ENCODE data around the gene PPP1R18. TPM values are rescaled to one million over a fixed set of nuclear protein-coding genes. Genes with fewer than 3 reads are reported as not detected.

The PPP1R18 gene
- total RNA-seq, 8 experiments from 2014 or later, result 23.1 to 60.8 (median 34.5) TPM

DNA sequence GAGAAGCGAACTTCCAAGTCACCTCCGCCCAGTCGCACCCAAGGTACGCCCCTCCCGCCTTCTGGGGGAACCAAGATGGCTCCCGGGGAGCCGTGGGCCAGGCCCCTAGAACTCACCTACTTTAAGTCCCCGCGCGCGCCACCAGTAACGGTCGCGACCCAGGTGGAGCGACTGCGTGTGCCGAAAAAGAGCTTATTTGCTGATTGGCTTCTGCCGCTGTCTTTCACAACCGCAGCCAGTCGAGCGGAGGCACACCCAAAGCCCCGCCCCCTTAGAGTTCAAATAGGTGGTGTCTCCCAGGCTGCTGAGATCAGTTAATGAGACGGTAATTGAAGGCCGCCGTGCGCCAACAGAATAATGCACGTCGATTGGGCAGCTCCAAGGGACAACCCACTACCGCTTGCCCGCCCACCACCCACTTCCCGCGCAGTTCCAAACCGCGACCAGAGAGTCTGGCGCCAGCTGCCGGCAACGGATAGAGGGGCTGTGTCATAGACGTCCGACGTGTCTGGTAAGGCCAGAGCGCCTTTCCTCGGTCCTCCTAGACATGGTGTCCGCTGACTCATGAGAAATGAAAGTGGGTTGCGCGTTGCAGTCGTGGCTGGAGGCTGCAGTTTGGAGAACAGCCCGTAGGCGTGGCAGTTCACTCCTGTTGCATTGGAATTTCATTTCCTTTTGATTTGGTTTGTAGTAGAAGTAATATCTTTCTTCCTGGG lies 30.8 kb upstream of the PPP1R18 start, which contains the start of gene MDC1:
Gene MDC1 (minus strand): TSS at position 153 of the 716 bp plus-strand sequence. CDS start 2,106 bp downstream, outside the sequence.
- 0 to 4% (median 0%) methylated on average over 1 to 13 of the region's 48 CpGs; no CpG with 5 or more reads in 3 of the 10 experiments for WGBS, 10 experiments
- H3K4me3 ChIP-seq, result peak within 1 kb of the TSS; percentile 54 to 63 (median 55)
- H3K27ac ChIP-seq, result peak within 1 kb of the TSS; percentile 82 to 91
- in situ Hi-C loops (cut with MboI; ENCODE audit: low pct_unique_long_range_greater_than_20kb in 2 of 9, low sequenced_read_pairs in 9 of 9, unreplicated experiment in 9 of 9), result no loop called here
- H3K4me1 ChIP-seq (replicated peaks in 1 of 2), result peaks cover 18 to 22% of the 10 kb centered on the region in 2 donors
- ATAC-seq (replicated peaks in 6 of 8), result peak; percentile 76 to 86 (median 84)

DNA sequence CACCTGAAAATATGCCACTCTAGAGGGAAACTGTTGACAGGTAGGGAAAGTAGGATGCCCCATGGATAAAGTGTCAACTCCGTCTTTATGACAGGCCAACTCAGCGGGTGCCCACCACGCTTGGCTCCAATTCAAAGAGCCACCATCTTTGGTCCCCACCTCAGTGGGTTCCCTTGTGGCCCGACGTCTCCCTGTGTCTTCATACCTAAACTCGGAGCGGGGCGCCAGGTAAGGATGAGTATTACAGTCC lies 30.4 kb upstream of the PPP1R18 start:
- Histone ChIP-seq H3K4me3 (peak overlapping the region; percentile 54 to 63 (median 55)), H3K4me1 (replicated peaks in 1 of 2) (peaks cover 18 to 19% of the 10 kb centered on the region in 2 donors), H3K27ac (peak overlapping the region; percentile 82 to 91)
- ATAC-seq (replicated peaks in 6 of 8), result no peak
- 0 to 28% (median 0%) methylated on average over 1 to 5 of the region's 8 CpGs; no CpG with 5 or more reads in 3 of the 10 experiments for WGBS, 10 experiments
- in situ Hi-C loops (cut with MboI; ENCODE audit: low pct_unique_long_range_greater_than_20kb in 2 of 9, low sequenced_read_pairs in 9 of 9, unreplicated experiment in 9 of 9), result no loop called here

DNA sequence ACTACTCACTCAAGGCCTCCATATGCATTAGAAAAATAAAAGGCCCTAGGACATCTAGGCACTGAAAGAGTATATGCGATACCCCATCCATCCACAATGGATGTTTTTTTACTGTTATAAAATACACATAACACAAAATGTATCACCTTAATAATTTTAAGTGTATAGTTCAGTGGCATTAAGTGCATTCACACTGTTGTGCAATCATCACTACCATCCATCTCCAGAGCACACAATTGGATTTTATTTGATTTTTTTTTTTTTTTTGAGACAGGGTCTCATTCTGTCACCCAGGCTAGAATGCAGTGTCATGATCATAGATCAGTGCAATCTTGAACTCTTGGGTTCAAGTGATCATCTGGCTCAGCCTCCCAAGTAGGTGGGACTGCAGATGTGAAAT lies 27.8 kb upstream of the PPP1R18 start:
- H3K4me3 ChIP-seq, result no peak overlapping the region
- peaks cover 18 to 19% of the 10 kb centered on the region in 2 donors for H3K4me1 ChIP-seq (replicated peaks in 1 of 2)
- no peak for ATAC-seq (replicated peaks in 6 of 8)
- whole genome bisulfite sequencing, 10 experiments, result 80 to 100% (median 100%) methylated on average over 1 of the region's 1 CpG; no CpG with 5 or more reads in 2 of the 10 experiments
- no peak overlapping the region for H3K27ac ChIP-seq
- in situ Hi-C loops (cut with MboI; ENCODE audit: low pct_unique_long_range_greater_than_20kb in 2 of 9, low sequenced_read_pairs in 9 of 9, unreplicated experiment in 9 of 9), result no loop called here

DNA sequence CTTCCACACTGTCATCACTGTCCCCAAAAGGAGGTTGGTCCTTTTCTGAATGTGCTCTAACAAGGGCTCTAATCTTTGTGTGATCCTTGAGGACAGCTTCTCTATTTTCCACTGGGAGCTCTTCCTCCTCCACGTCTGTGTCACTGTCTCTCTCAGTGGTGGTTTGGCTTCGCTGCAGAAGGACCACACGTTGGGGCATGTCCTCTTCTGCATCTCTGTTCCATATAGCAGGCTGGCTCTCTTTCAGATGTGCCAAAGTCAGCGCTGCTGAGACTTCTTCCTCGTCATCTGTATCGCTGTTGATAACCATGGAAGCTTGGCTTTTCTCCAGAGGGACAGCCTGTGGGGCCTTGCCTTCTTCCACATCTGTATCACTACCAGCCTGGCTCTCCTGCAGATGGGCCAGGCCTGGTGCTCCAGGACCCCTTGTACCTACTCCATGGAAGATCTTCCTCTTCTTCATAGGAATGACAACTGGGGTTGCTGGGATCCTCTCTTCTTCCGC lies 26.0 kb upstream of the PPP1R18 start:
- ATAC-seq (replicated peaks in 6 of 8), result no peak
- in situ Hi-C loops (cut with MboI; ENCODE audit: low pct_unique_long_range_greater_than_20kb in 2 of 9, low sequenced_read_pairs in 9 of 9, unreplicated experiment in 9 of 9), result no loop called here
- Histone ChIP-seq H3K27ac (no peak overlapping the region), H3K4me1 (replicated peaks in 1 of 2) (peaks cover 5 to 8% of the 10 kb centered on the region in 2 donors), H3K4me3 (no peak overlapping the region)
- 20 to 100% (median 83%) methylated on average over 1 to 4 of the region's 7 CpGs; no CpG with 5 or more reads in 3 of the 10 experiments for WGBS, 10 experiments

DNA sequence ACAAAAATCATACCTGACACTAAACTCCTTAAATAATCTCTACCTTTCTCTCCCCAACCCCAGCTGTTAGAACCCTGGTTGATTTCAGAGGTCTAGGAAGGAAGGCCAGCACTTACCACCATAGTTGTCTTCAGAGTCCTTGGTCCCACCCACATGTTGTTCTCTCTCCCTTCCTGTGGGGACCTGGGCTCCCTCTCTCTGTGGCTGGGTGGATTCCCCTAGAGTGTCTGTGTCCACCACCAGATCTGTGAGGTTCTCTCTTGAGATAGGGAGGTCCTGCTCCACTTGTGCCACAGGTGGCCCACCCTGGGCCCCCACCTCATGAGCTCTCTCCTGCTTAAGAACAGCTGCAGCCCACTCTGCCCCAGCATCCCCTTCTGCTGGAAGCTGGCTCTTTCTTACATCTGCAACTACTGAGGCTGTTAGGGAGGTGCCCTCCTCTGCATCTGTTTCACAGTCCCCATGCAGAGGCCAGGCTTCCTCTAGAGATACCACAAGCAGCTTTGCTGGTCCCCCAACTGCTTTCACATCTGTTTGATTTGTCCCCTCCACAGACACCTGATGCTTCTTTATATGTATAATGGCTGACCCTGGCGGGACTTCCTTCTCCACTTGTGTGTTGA lies 25.4 kb upstream of the PPP1R18 start:
- ATAC-seq (replicated peaks in 6 of 8), result no peak
- Histone ChIP-seq H3K4me1 (replicated peaks in 1 of 2) (peaks cover 5 to 8% of the 10 kb centered on the region in 2 donors), H3K27ac (no peak overlapping the region), H3K4me3 (no peak overlapping the region)
- in situ Hi-C loops (cut with MboI; ENCODE audit: low pct_unique_long_range_greater_than_20kb in 2 of 9, low sequenced_read_pairs in 9 of 9, unreplicated experiment in 9 of 9), result no loop called here
- 60 to 100% (median 100%) methylated on average over 1 of the region's 1 CpG; no CpG with 5 or more reads in 7 of the 10 experiments for WGBS, 10 experiments

DNA sequence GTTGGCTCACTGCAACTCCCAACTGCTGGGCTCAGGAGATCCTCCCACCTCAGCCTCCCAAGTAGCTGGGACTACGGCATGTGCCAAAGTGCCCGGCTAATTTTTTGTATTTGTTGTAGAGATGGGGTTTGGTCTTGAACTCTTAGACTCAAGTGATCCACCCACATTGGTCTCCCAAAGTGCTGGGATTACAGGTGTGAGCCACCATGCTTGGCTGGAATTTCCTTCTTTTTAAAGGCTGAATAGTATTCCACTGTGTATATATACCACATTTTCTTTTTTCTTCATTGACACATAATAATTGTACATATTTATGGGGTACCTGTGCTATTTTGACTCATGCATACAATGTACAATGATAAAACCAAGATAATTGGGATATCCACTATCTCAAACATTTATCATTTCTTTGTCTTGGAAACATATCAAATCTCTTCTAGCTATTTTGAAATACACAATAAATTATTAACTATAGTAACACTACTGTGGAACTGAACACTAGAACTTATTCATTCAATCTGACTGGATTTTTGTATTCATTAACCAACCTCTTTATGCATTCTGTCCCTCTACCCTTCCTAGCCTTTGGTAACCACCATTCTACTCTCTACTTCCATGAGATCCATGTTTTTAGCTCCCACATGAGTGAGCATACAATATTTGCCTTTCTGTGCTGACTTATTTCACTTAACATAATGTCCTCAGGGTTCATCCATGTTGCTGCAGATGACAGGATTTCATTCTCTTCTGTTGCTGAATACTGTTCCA lies 22.8 kb upstream of the PPP1R18 start:
- no peak for ATAC-seq (replicated peaks in 6 of 8)
- WGBS, 10 experiments, result 80 to 100% (median 88%) methylated on average over 1 to 2 of the region's 2 CpGs; no CpG with 5 or more reads in 4 of the 10 experiments
- H3K4me1 ChIP-seq (replicated peaks in 1 of 2), result no peaks in the 10 kb centered on the region
- no peak overlapping the region for H3K4me3 ChIP-seq
- H3K27ac ChIP-seq, result no peak overlapping the region
- in situ Hi-C loops (cut with MboI; ENCODE audit: low pct_unique_long_range_greater_than_20kb in 2 of 9, low sequenced_read_pairs in 9 of 9, unreplicated experiment in 9 of 9), result no loop called here

DNA sequence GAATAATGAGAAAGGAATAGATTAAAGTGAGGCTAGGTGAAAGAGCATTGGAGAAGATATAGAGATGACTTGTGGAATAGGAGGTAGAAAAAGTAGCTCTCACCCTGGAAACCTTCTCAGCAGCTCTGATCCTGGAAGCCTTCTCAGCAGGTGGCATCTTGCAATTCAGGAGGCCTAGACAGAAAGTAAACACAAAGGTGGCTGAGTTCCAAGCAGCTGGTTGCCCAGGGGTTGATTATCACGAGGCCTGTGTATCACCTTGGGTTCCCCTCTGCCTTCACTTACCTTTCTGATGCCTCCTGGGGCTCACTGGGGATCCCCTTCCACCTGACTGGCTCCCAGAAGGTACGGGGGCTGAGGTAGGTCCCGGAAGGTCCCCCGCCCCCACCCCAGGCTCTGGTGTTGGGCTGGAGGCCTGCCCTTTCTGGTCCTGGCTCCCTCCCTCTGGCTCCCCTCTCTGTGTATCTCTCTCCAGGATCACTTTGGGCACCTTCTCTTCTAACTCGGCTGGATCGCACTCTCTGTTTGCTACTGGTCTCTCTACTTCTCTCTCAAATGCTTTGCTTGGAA lies 20.9 kb upstream of the PPP1R18 start:
- no peak for ATAC-seq (replicated peaks in 6 of 8)
- Histone ChIP-seq H3K4me1 (replicated peaks in 1 of 2) (no peaks in the 10 kb centered on the region), H3K27ac (no peak overlapping the region), H3K4me3 (no peak overlapping the region)
- 40 to 100% (median 93%) methylated on average over 1 to 6 of the region's 6 CpGs; no CpG with 5 or more reads in 4 of the 10 experiments for WGBS, 10 experiments
- in situ Hi-C loops (cut with MboI; ENCODE audit: low pct_unique_long_range_greater_than_20kb in 2 of 9, low sequenced_read_pairs in 9 of 9, unreplicated experiment in 9 of 9), result no loop called here

DNA sequence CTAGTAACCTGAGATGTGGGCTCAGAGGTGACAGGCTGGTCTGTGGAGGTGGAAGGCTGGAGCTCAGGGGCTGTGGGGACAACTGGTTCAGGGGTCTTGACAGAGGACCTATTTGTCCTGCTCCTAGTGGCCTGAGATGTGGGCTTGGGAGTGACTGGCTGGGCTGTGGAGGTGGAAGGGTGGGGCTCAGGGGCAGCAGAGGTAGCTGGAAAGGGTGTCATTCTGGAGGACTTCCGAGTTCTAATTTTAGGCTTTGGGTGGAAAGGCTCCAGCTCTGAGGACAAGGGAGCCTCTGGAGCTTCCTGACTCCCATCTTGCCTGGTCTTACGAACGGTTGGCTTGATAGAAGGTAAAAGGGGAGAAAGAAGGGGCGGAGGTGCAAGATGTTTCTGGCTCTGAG lies 19.2 kb upstream of the PPP1R18 start:
- 93 to 100% (median 100%) methylated on average over 1 to 3 of the region's 4 CpGs; no CpG with 5 or more reads in 6 of the 10 experiments for WGBS, 10 experiments
- Histone ChIP-seq H3K4me1 (replicated peaks in 1 of 2) (no peaks in the 10 kb centered on the region), H3K27ac (no peak overlapping the region), H3K4me3 (no peak overlapping the region)
- in situ Hi-C loops (cut with MboI; ENCODE audit: low pct_unique_long_range_greater_than_20kb in 2 of 9, low sequenced_read_pairs in 9 of 9, unreplicated experiment in 9 of 9), result no loop called here
- ATAC-seq (replicated peaks in 6 of 8), result no peak

DNA sequence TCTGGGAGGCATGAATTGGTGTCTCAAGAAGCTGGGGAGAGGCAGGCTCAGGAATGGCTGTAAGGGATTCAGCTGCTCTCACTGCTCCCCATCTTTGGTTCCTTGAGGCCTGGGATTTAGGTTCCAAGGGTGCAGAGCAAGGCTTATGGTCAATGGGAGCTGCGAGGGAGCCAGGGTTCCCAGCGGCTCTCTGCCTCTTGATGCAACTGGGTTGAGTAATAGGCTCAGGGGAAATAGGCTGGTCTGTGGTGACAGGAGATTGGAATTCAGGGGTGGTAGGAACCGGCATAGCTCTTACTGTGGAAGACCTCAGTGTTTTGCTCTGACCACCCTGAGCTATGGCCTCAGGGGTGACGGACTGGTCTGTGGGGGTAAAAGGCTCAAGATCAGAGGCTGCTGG lies 17.4 kb upstream of the PPP1R18 start:
- ATAC-seq (replicated peaks in 6 of 8), result no peak
- no peak overlapping the region for H3K27ac ChIP-seq
- in situ Hi-C loops (cut with MboI; ENCODE audit: low pct_unique_long_range_greater_than_20kb in 2 of 9, low sequenced_read_pairs in 9 of 9, unreplicated experiment in 9 of 9), result no loop called here
- H3K4me1 ChIP-seq (replicated peaks in 1 of 2), result no peaks in the 10 kb centered on the region
- H3K4me3 ChIP-seq, result no peak overlapping the region
- WGBS, 10 experiments, result 90 to 100% (median 100%) methylated on average over 1 to 2 of the region's 4 CpGs; no CpG with 5 or more reads in 6 of the 10 experiments

DNA sequence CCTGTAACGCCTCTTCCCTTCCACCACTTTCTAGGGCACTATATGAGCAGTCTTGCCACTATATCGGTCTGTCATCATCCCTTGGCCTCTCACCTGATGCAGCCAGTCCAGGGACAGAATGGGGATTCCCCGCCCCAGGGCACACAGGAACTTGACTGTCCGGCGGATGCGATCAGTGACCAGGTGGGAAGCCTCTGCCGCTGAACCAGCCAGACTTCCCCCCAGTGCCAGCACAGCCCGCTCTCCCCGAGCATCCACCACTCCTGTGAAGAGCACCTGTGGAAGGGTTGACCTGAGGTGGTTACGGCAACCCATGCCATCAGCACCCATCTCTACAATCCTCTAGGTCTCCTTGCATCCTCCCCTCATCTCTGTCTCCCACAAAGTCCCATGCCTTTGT lies 16.6 kb upstream of the PPP1R18 start:
- 80 to 100% (median 93%) methylated on average over 1 to 8 of the region's 10 CpGs; no CpG with 5 or more reads in 3 of the 10 experiments for WGBS, 10 experiments
- Histone ChIP-seq H3K27ac (no peak overlapping the region), H3K4me1 (replicated peaks in 1 of 2) (no peaks in the 10 kb centered on the region), H3K4me3 (no peak overlapping the region)
- in situ Hi-C loops (cut with MboI; ENCODE audit: low pct_unique_long_range_greater_than_20kb in 2 of 9, low sequenced_read_pairs in 9 of 9, unreplicated experiment in 9 of 9), result no loop called here
- no peak for ATAC-seq (replicated peaks in 6 of 8)

DNA sequence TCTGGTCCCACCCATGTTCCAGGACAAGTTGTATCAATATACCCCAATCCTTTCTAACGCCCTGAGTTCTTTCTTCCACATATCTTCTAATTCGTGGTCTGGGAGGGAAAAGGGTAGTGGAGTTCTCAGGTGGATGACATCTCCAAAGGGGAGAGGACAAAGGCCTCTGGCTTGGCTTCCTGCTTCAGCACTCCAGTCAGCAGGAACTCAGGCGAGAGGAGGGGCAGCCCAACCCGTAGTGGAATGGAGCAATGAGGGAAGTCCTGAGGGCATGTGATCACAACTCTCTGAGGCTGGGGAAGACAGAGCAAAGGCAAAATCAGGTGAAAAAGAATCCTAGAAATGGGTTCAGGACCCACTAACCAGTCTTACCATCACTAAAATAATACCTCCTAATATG lies 13.9 kb upstream of the PPP1R18 start:
- Histone ChIP-seq H3K4me3 (no peak overlapping the region), H3K4me1 (replicated peaks in 1 of 2) (no peaks in the 10 kb centered on the region), H3K27ac (no peak overlapping the region)
- 14 to 100% (median 66%) methylated on average over 1 to 4 of the region's 4 CpGs; no CpG with 5 or more reads in 3 of the 10 experiments for WGBS, 10 experiments
- peak in 1 of 8 experiments; percentile 38 for ATAC-seq (replicated peaks in 6 of 8)
- in situ Hi-C loops (cut with MboI; ENCODE audit: low pct_unique_long_range_greater_than_20kb in 2 of 9, low sequenced_read_pairs in 9 of 9, unreplicated experiment in 9 of 9), result no loop called here

DNA sequence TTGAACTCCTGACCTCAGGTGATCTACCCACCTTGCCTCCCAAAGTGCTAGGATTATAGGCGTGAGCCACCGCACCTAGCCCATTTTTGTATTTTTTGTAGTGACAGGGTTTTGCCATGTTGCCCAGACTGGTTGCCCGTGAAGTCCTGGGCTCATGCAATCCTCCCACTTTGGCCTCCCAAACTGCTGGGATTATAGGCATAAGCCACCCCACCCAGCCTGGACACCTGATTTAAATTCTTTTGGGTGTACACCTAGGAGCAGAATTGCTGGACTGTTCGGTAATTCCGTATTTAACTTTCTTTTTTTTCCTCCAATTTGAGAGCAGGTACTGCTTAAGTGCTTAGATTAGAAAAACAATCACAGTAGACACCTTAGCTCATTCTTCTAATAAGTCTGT lies 10.0 kb upstream of the PPP1R18 start:
- no peak overlapping the region for H3K4me3 ChIP-seq
- ATAC-seq (replicated peaks in 6 of 8), result no peak
- no peak overlapping the region for H3K27ac ChIP-seq
- 70 to 100% (median 93%) methylated on average over 2 to 5 of the region's 5 CpGs; no CpG with 5 or more reads in 1 of the 10 experiments for WGBS, 10 experiments
- in situ Hi-C loops (cut with MboI; ENCODE audit: low pct_unique_long_range_greater_than_20kb in 2 of 9, low sequenced_read_pairs in 9 of 9, unreplicated experiment in 9 of 9), result no loop called here
- H3K4me1 ChIP-seq (replicated peaks in 1 of 2), result peaks cover 3 to 4% of the 10 kb centered on the region in 2 donors
